ENCODE measurements around the gene GRID1.

GRID1 gene

GRCh38 chr10:85635650-85636049 is 730.9 kb downstream of the GRID1 start:
- no peak overlapping the region for H3K27ac ChIP-seq
- TF ChIP-seq CTCF (IDR thresholded peaks at IDR 0.05) = no peak
- TF ChIP-seq ZFX (IDR thresholded peaks at IDR 0.05; ENCODE audit: borderline replicate concordance) = no peak

GRCh38 chr10:85624511-85624910 is 742.1 kb downstream of the GRID1 start:
- TF ChIP-seq ZFX (IDR thresholded peaks at IDR 0.05; ENCODE audit: borderline replicate concordance) (no peak), CTCF (IDR thresholded peaks at IDR 0.05) (no peak)
- H3K27ac ChIP-seq = no peak overlapping the region

GRCh38 chr10:85623758-85624157 is 742.8 kb downstream of the GRID1 start:
- TF ChIP-seq ZFX (IDR thresholded peaks at IDR 0.05; ENCODE audit: borderline replicate concordance) = no peak
- TF ChIP-seq CTCF (IDR thresholded peaks at IDR 0.05) = no peak
- H3K27ac ChIP-seq = no peak overlapping the region

GRCh38 chr10:85623342-85623741 is 743.3 kb downstream of the GRID1 start:
- no peak overlapping the region for H3K27ac ChIP-seq
- TF ChIP-seq CTCF (IDR thresholded peaks at IDR 0.05) = no peak
- TF ChIP-seq ZFX (IDR thresholded peaks at IDR 0.05; ENCODE audit: borderline replicate concordance) = no peak

GRCh38 chr10:85622425-85622824 is 744.2 kb downstream of the GRID1 start:
- H3K27ac ChIP-seq = peak overlapping the region; percentile 75
- no peak for TF ChIP-seq ZFX (IDR thresholded peaks at IDR 0.05; ENCODE audit: borderline replicate concordance)
- TF ChIP-seq CTCF (IDR thresholded peaks at IDR 0.05) = no peak

GRCh38 chr10:85621562-85621961 is 745.0 kb downstream of the GRID1 start:
- no peak for TF ChIP-seq ZFX (IDR thresholded peaks at IDR 0.05; ENCODE audit: borderline replicate concordance)
- TF ChIP-seq CTCF (IDR thresholded peaks at IDR 0.05) = no peak
- H3K27ac ChIP-seq = peak overlapping the region; percentile 75

GRCh38 chr10:85620807-85621206 is 745.8 kb downstream of the GRID1 start:
- H3K27ac ChIP-seq = peak overlapping the region; percentile 75
- no peak for TF ChIP-seq CTCF (IDR thresholded peaks at IDR 0.05)
- no peak for TF ChIP-seq ZFX (IDR thresholded peaks at IDR 0.05; ENCODE audit: borderline replicate concordance)

Measured in 22Rv1 (cell line).